Kidney glomerular epithelial cell (primary cell): Measurements from ENCODE around the gene OR52K1.
"Not testable (repeated sequence)": the region's sequence is repeated elsewhere in the genome, so short reads cannot be mapped to it uniquely, and the experiment has no call there.

Experiments
- DNase-seq: peaks from one replicate; lab custom pipeline; 2025; lab: John Stamatoyannopoulos, UW

The OR52K1 gene

GRCh38 chr11:4482445-4482844 is at the start of gene OR52K1:
Gene OR52K1, plus strand, starts transcription at chr11:4482646. Its CDS starts 6,255 bp downstream, at chr11:4488901.
- no peak for DNase-seq

- DNase-seq, result no peak
These were observed 48.6 kb upstream of the OR52K1 start for GRCh38 chr11:4433856-4434255.

GRCh38 chr11:4436411-4436810 is 46.0 kb upstream of the OR52K1 start:
- no peak for DNase-seq

- no peak for DNase-seq
These were observed 40.9 kb upstream of the OR52K1 start for GRCh38 chr11:4441515-4441914.

GRCh38 chr11:4443232-4443891 is 39.1 kb upstream of the OR52K1 start:
- DNase-seq, result no peak

- no peak for DNase-seq
These were observed 33.5 kb upstream of the OR52K1 start, which contains the start of gene OR52K2 for GRCh38 chr11:4448995-4449394. Gene OR52K2, plus strand, starts transcription at chr11:4449295. Its CDS starts 45 bp downstream, at chr11:4449340.

GRCh38 chr11:4453118-4453517 is 29.3 kb upstream of the OR52K1 start:
- no peak for DNase-seq

- no peak for DNase-seq
These were observed 28.4 kb upstream of the OR52K1 start for GRCh38 chr11:4454021-4454420.

- DNase-seq, result no peak
These were observed 27.0 kb upstream of the OR52K1 start for GRCh38 chr11:4455419-4455818.

- DNase-seq, result no peak
These were observed 22.9 kb upstream of the OR52K1 start for GRCh38 chr11:4459500-4459899.

GRCh38 chr11:4460151-4460550 is 22.3 kb upstream of the OR52K1 start:
- no peak for DNase-seq

- no peak for DNase-seq
These were observed 18.0 kb upstream of the OR52K1 start for GRCh38 chr11:4464216-4465159.

- DNase-seq, result no peak
These were observed 17.0 kb upstream of the OR52K1 start for GRCh38 chr11:4465407-4465806.

GRCh38 chr11:4466131-4466870 is 16.1 kb upstream of the OR52K1 start:
- DNase-seq, result no peak

- DNase-seq, result no peak
These were observed 15.5 kb upstream of the OR52K1 start for GRCh38 chr11:4466871-4467442.

- DNase-seq, result no peak
These were observed 14.4 kb upstream of the OR52K1 start for GRCh38 chr11:4467811-4468606.

GRCh38 chr11:4479644-4480043 is 2.8 kb upstream of the OR52K1 start:
- DNase-seq, result no peak

- peak; percentile 22 for DNase-seq
These were observed 1.7 kb upstream of the OR52K1 start for GRCh38 chr11:4480577-4481239.

- DNase-seq, result no peak
These were observed 1.2 kb upstream of the OR52K1 start for GRCh38 chr11:4481240-4481582.

GRCh38 chr11:4484310-4484709 is 1.9 kb downstream of the OR52K1 start:
- no peak for DNase-seq

GRCh38 chr11:4491405-4491804 is 9.0 kb downstream of the OR52K1 start:
- DNase-seq, result not testable (repeated sequence)
